NT2/D1 (cell line): Measurements from ENCODE around the gene SLC6A8.

Source experiments
- YY1 ChIP-seq: IDR thresholded peaks from 2 replicates; pipeline ENCODE4 v1.6.1; 2011; ENCODE audit not compliant: insufficient read length, insufficient read depth
- ZNF274 ChIP-seq: IDR thresholded peaks from 2 replicates; pipeline ENCODE4 v1.6.1; 2011; ENCODE audit warnings: mild to moderate bottlenecking, low read depth, low read length

DNA sequence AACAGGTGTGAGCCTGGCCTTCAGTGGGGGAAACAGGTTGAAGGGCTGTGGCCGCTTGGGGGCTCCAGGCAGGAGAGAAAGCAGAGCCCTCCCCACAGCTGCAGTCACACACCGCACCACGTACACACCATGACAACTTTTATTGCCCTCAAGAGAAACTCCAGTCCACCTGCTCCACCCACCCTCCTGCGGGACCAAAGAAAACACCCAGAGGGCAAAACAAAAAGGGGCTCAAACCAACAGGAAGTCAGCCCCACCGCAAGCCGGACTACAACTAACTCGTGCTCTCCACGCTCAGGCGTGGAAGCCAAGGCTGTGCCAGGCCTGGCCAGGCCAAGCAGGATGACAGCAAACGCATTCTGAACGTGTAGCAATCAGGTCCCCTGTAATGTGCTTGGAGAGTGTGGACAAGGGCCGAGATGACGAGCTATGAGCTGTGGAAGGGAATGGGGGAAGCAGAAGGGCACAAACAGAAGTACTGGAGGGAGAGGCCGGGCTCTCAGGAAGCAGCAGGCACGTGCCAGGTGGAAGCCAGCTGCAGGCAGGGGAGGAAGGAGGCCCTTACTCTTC lies 12.7 kb downstream of the SLC6A8 start:
- TF ChIP-seq ZNF274 (no peak), YY1 (no peak)
